Natural killer cell treated with Interleukin-12 subunit alpha and Interleukin-12 subunit beta and Interleukin-15 and Interleukin-18, amount 100 ng/mL, for 72 hours (primary cell): ENCODE data around the gene TP53INP2. TPM values are rescaled to one million over a fixed set of nuclear protein-coding genes. Genes with fewer than 3 reads are reported as not detected.

Source experiments
- ATAC-seq, 2 donors: fragments of 150-1000 bp; cut with Tn5 transposase in 1 of 2; sonication (Bioruptor Pico), chemical (Tn5 transposase) in 1 of 2; 2 replicates each; pipeline ENCODE4 v1.10.0; 2021
- DNase-seq: peaks from one replicate; pipeline ENCODE4 v3.0.0; 2022; ENCODE audit warnings: low spot score
- H3K27ac Mint-ChIP-seq, 2 donors: 1 replicate in 1 of 2; 2 replicates in 1 of 2; pipeline ENCODE4 v1.8.0; 2022; ENCODE audit warnings: mixed read lengths in 2 of 2, mild to moderate bottlenecking in 1 of 2, moderate library complexity in 1 of 2
- H3K27me3 Mint-ChIP-seq, 2 donors: 1 replicate in 1 of 2; 2 replicates in 1 of 2; pipeline ENCODE4 v1.8.0; 2022; ENCODE audit warnings: mixed read lengths in 2 of 2
- H3K36me3 Mint-ChIP-seq: one replicate; pipeline ENCODE4 v1.8.0; 2022; ENCODE audit warnings: mixed read lengths
- H3K4me1 Mint-ChIP-seq, 2 donors: 1 replicate in 1 of 2; 2 replicates in 1 of 2; pipeline ENCODE4 v1.8.0; 2022; ENCODE audit warnings: low read depth in 2 of 2, mixed read lengths in 2 of 2, mild to moderate bottlenecking in 1 of 2
- H3K4me3 Mint-ChIP-seq: one replicate; pipeline ENCODE4 v1.8.0; 2022; ENCODE audit warnings: mixed read lengths
- H3K9me3 Mint-ChIP-seq: 2 replicates; pipeline ENCODE4 v1.8.0; 2022; ENCODE audit warnings: mixed read lengths
- total RNA-seq, 2 donors: library from RNA; stranded (reverse); gene quantifications; one replicate each; pipeline ENCODE4 v1.2.3, GENCODE V29; 2022

The TP53INP2 gene
- total RNA-seq, 2 donors from 2014 or later: 3.0 to 4.3 TPM

DNA sequence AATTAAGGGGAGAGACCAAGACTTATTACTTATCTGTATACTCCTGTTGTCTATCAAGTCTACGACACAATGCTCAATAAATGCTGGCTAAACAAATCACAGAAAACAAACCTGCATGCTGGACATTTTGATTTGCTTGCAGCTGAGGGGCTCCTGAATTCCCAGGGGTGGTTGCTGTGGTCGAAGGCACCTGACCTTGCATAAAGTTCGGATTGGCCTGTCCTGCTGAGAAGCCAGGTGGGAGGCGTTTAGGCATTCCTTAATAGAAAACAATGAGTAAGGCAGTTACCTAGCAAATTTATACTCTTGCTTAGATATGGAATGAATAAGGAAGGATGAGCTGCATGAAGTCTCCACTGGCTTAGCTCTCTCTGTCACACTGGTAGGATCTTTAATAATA lies 50.5 kb downstream of the TP53INP2 start:
- Mint-ChIP-seq H3K4me3 (no peak overlapping the region), H3K4me1 (peaks cover 0 to 7% of the 10 kb centered on the region in 2 donors), H3K27ac (no peak overlapping the region), H3K36me3 (peaks cover 41% of the 10 kb centered on the region), H3K9me3 (no peaks in the 10 kb centered on the region), H3K27me3 (no peaks in the 10 kb centered on the region)
- DNase-seq: no peak
- no peak for ATAC-seq

DNA sequence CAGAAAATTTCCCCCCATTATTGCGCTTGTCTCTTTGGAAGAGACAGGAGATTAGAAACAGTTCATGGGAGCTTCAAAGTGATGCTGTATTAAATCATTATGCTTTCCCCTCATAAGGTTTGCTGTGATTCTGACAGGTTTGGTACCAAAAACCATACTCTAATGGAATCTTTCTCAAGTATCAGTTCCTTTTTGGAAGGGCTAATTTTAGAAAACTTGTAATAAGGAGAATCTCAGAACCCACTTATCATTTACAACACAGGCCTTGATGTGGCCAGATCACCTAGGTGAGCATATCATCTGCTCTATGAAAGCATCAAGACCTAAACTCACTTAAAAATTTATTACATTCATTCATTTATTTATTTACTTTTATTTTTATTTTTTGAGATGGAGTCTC lies 51.2 kb downstream of the TP53INP2 start:
- H3K9me3 Mint-ChIP-seq: no peaks in the 10 kb centered on the region
- ATAC-seq (no peak), DNase-seq (no peak)
- peaks cover 0 to 7% of the 10 kb centered on the region in 2 donors for H3K4me1 Mint-ChIP-seq
- no peak overlapping the region for H3K27ac Mint-ChIP-seq
- no peaks in the 10 kb centered on the region for H3K27me3 Mint-ChIP-seq
- H3K36me3 Mint-ChIP-seq: peaks cover 41% of the 10 kb centered on the region
- H3K4me3 Mint-ChIP-seq: no peak overlapping the region

DNA sequence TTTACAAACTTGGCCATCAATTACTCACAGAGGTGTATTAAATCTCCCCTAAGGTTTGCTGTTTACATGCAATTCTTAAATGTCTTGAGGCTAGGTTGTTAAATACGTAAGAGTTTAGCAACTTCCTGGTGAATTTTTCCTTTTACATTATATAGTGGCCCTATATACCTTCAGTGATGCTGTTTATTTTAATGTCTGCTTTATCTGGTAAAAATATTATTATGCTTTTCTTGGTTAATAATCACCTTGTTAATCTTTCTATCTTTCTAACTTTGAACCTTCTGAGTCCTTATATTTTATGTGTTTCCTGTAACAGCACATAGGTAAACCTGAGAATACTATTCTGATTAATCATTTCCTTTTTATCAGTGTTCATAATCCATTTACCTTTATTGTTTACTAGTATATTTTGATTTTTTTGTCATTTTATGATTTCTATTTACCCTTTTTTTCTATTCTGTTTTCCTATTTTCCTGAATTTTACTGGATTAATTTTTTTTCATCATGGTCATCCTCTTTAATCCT lies 57.9 kb downstream of the TP53INP2 start:
- H3K27ac Mint-ChIP-seq: no peak overlapping the region
- H3K36me3 Mint-ChIP-seq: peaks cover 33% of the 10 kb centered on the region
- peaks cover 0 to 4% of the 10 kb centered on the region in 2 donors for H3K4me1 Mint-ChIP-seq
- H3K4me3 Mint-ChIP-seq: no peak overlapping the region
- ATAC-seq: no peak
- H3K9me3 Mint-ChIP-seq: no peaks in the 10 kb centered on the region
- no peak for DNase-seq
- H3K27me3 Mint-ChIP-seq: no peaks in the 10 kb centered on the region

Other genes starting within 250 kb of the TP53INP2 start
- 100 to 1,000 TPM in 1 of 2 donors, 10 to 100 TPM in 1; 71.4 to 120 TPM for gene DYNLRB1, start 187.9 kb upstream of the TP53INP2 start, total RNA-seq
- 1 to 10 TPM; 5.3 to 6.4 TPM for gene MAP1LC3A, start 145.6 kb upstream of the TP53INP2 start, total RNA-seq
- 10 to 100 TPM; 20.1 to 20.6 TPM for gene PIGU, start 27.3 kb upstream of the TP53INP2 start, total RNA-seq
- gene NCOA6, start 121.3 kb downstream of the TP53INP2 start, total RNA-seq: 10 to 100 TPM; 24.7 to 30.7 TPM
- gene GGT7, start 168.5 kb downstream of the TP53INP2 start, total RNA-seq: 1 to 10 TPM; 4.0 to 7.3 TPM
- gene ACSS2, start 172.3 kb downstream of the TP53INP2 start, total RNA-seq: 10 to 100 TPM in 1 of 2 donors, 1 to 10 TPM in 1; 2.4 to 13.4 TPM